ENCODE measurements around the gene PRR22.

DNA sequence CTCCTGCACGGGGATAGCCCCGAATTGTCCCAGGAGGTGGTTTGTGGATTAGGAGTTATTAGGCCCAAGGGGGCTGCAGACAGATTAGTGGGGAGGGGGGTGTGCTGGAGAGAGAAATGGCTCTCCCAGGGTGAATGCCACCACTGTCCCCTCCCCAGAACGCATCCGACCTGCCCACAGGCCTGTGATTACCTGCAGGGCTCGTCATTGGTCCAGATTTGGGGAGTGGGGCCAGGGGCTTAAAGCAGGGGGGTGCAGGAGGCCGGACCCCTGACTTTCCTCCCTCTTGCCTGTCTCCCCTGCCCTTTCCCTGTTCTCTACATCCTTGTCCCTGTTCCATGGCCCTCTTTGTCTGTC, 21.6 kb upstream of the PRR22 start:
- TF ChIP-seq POLR2A (IDR thresholded peaks at IDR 0.05) (no peak), CTCF (IDR thresholded peaks at IDR 0.05) (no peak)

Measured in uterus (tissue), 2 donors.